Fibroblast of villous mesenchyme (primary cell): ENCODE data around the gene CHCHD5. TPM values are rescaled to one million over a fixed set of nuclear protein-coding genes. Genes with fewer than 3 reads are reported as not detected.
"Not testable (repeated sequence)": the region's sequence is repeated elsewhere in the genome, so short reads cannot be mapped to it uniquely, and the experiment has no call there.

Source experiments
- DNase-seq: peaks from one replicate; pipeline ENCODE4 v3.0.0-alpha.2; 2010; ENCODE audit warnings: low read depth
- H3K4me3 ChIP-seq: 2 replicates; pipeline ENCODE4 v1.5.1; 2011; ENCODE audit warnings: low read depth, mild to moderate bottlenecking, low read length
- CTCF ChIP-seq: IDR thresholded peaks from 2 replicates; pipeline ENCODE4 v1.5.1; 2012; ENCODE audit warnings: low read depth, mild to moderate bottlenecking, low read length; ENCODE audit not compliant: insufficient read depth
- total RNA-seq: library from RNA; depleted of rRNA; stranded (reverse); fragments of >200 nt; gene quantifications from 2 replicates; pipeline ENCODE4 v1.2.3, GENCODE V29; 2012

The CHCHD5 gene
- 3.9 and 7.4 TPM in 2 replicates for total RNA-seq

GRCh38 chr2:112584134-112584890 is at the start of gene CHCHD5:
Gene CHCHD5, plus strand, starts transcription at chr2:112584609. Its CDS starts 39 bp downstream, at chr2:112584648.
- DNase-seq: peak; percentile 98
- peak within 1 kb of the TSS; percentile 63 for H3K4me3 ChIP-seq
- TF ChIP-seq CTCF: no peak

- TF ChIP-seq CTCF: no peak
- no peak overlapping the region for H3K4me3 ChIP-seq
Observed at GRCh38 chr2:112534826-112535225, 49.6 kb upstream of the CHCHD5 start.

GRCh38 chr2:112536665-112537064 is 47.7 kb upstream of the CHCHD5 start:
- not testable (repeated sequence) for DNase-seq

More at GRCh38 chr2:112534826-112535225, 49.6 kb upstream of the CHCHD5 start:
- no peak for DNase-seq

GRCh38 chr2:112539306-112539705 is 45.1 kb upstream of the CHCHD5 start:
- no peak overlapping the region for H3K4me3 ChIP-seq
- TF ChIP-seq CTCF: no peak
- DNase-seq: no peak

More at GRCh38 chr2:112536665-112537064, 47.7 kb upstream of the CHCHD5 start:
- H3K4me3 ChIP-seq: not testable (repeated sequence)

GRCh38 chr2:112540906-112541305 is 43.5 kb upstream of the CHCHD5 start:
- TF ChIP-seq CTCF: no peak
- DNase-seq: no peak

GRCh38 chr2:112541315-112542122 is 42.9 kb upstream of the CHCHD5 start:
- DNase-seq: no peak
- TF ChIP-seq CTCF: no peak
- H3K4me3 ChIP-seq: peak overlapping the region; percentile 80

More at GRCh38 chr2:112540906-112541305, 43.5 kb upstream of the CHCHD5 start:
- H3K4me3 ChIP-seq: no peak overlapping the region
